ENCODE data around the gene OR2Z1.

DNA sequence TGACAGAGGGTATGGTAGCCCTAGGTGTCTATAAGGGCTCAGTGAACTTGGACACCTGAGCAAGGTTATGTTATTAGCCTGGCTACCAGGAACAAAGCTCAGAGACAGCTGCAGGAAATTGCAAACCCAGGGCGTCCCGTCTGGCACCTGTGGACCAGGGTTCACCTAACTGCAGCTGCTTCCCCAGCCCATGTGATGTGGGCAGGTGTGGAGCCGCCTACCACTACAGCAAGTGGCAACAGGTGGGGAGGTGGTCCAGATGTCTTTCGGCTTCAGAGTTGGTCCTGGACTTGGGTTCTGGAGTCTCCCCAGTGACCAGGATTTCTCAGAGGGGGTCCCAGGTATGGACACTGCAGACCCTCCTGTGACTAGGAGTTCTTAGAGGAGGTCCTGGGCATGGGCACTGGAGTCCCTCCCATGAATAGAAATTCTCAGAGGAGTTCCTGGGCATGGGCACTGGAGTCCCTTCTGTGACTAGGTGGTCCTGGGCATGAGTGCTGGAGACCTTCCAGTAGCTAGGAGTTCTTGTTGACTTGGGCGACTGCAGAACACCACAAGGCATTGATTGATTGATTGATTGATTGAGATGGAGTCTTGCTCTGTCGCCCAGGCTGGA is 48.0 kb upstream of the OR2Z1 start:
- TF ChIP-seq, protein P1, sequence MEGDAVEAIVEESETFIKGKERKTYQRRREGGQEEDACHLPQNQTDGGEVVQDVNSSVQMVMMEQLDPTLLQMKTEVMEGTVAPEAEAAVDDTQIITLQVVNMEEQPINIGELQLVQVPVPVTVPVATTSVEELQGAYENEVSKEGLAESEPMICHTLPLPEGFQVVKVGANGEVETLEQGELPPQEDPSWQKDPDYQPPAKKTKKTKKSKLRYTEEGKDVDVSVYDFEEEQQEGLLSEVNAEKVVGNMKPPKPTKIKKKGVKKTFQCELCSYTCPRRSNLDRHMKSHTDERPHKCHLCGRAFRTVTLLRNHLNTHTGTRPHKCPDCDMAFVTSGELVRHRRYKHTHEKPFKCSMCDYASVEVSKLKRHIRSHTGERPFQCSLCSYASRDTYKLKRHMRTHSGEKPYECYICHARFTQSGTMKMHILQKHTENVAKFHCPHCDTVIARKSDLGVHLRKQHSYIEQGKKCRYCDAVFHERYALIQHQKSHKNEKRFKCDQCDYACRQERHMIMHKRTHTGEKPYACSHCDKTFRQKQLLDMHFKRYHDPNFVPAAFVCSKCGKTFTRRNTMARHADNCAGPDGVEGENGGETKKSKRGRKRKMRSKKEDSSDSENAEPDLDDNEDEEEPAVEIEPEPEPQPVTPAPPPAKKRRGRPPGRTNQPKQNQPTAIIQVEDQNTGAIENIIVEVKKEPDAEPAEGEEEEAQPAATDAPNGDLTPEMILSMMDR (IDR thresholded peaks at IDR 0.05), result no peak
- TF ChIP-seq POLR2A (IDR thresholded peaks at IDR 0.05; ENCODE audit: low read length), result no peak
- no peak for TF ChIP-seq CHD4 (IDR thresholded peaks at IDR 0.05; ENCODE audit: borderline replicate concordance)
- no peak for TF ChIP-seq JUNB (IDR thresholded peaks at IDR 0.05)
- no peak for TF ChIP-seq BHLHE40 (IDR thresholded peaks at IDR 0.05; ENCODE audit: low read depth, low read length)

All from A549 (cell line).